Panc1 (cell line): ENCODE data around the gene MRPS12. TPM values are rescaled to one million over a fixed set of nuclear protein-coding genes. Genes with fewer than 3 reads are reported as not detected.

ENCODE experiments used
- ATAC-seq: fragments of 200-7000 bp; cut with Tn5 transposase; 2 replicates; pipeline ENCODE4 v1.9.1; 2020; ENCODE audit warnings: mild to moderate bottlenecking, moderate library complexity
- BruUV-seq: library from RNA; stranded (reverse); fragments of 400-500 nt; replicated peaks from 2 replicates; lab custom pipeline; 2021; lab: Mats Ljungman, UMichigan
- CTCF ChIA-PET: fragments of 300-600 bp; sonication (Branson Sonifier 250); formaldehyde crosslinking; loops from one replicate; lab custom pipeline; 2022; ENCODE audit warnings: antibody characterized with exemption; lab: Charles Lee
- POLR2A ChIA-PET: fragments of 300-600 bp; sonication (Branson Sonifier 250); formaldehyde crosslinking; loops from one replicate; lab custom pipeline; 2022; ENCODE audit warnings: antibody characterized with exemption; lab: Charles Lee
- DNase-seq: peaks from one replicate; pipeline ENCODE4 v3.0.0-alpha.2; 2010; ENCODE audit warnings: low read depth, low spot score
- H3K27ac ChIP-seq: 2 replicates; pipeline ENCODE4 v1.5.1; 2011; ENCODE audit warnings: mild to moderate bottlenecking, low read length, inconsistent platforms
- H3K27me3 ChIP-seq: fragments of 200-500 bp; sonication (Bioruptor generic); 2 replicates; pipeline ENCODE4 v1.6.0; 2014; ENCODE audit warnings: low read length, inconsistent platforms; ENCODE audit not compliant: control insufficient read depth, insufficient read depth
- H3K36me3 ChIP-seq: fragments of 200-500 bp; sonication (Bioruptor generic); 2 replicates; pipeline ENCODE4 v1.5.1; 2014; ENCODE audit warnings: inconsistent platforms, mild to moderate bottlenecking, low read length, moderate library complexity; ENCODE audit not compliant: control insufficient read depth, insufficient read depth
- H3K4me1 ChIP-seq: 2 replicates; pipeline ENCODE4 v1.5.1; 2011; ENCODE audit warnings: inconsistent platforms, mild to moderate bottlenecking, low read length, moderate library complexity; ENCODE audit not compliant: control insufficient read depth, insufficient read depth
- H3K4me3 ChIP-seq, 2 experiments: 2 replicates each; pipeline ENCODE4 v1.5.1; 2011 to 2012; ENCODE audit warnings: low read depth in 2 of 2, low read length in 2 of 2, mild to moderate bottlenecking in 2 of 2, inconsistent platforms in 1 of 2, moderate library complexity in 1 of 2
- H3K9me3 ChIP-seq: fragments of 200-500 bp; sonication (Bioruptor generic); 2 replicates; pipeline ENCODE4 v1.5.1; 2014; ENCODE audit warnings: low read depth, mild to moderate bottlenecking, inconsistent platforms, low read length, moderate library complexity; ENCODE audit not compliant: control insufficient read depth, insufficient read depth
- CTCF ChIP-seq: fragments of 450-650 bp; IDR thresholded peaks from 2 replicates; pipeline ENCODE4 v1.5.1; 2017; ENCODE audit warnings: mild to moderate bottlenecking
- POLR2AphosphoS5 ChIP-seq: IDR thresholded peaks from 2 replicates; pipeline ENCODE4 v1.6.1; 2012; ENCODE audit warnings: mild to moderate bottlenecking, low read depth, low read length, moderate library complexity
- SIN3A ChIP-seq: IDR thresholded peaks from 2 replicates; pipeline ENCODE4 v1.6.1; 2012; ENCODE audit warnings: low read depth, mild to moderate bottlenecking, low read length, moderate library complexity, borderline replicate concordance; ENCODE audit not compliant: insufficient read depth
- TCF7L2 ChIP-seq: IDR thresholded peaks from 2 replicates; pipeline ENCODE4 v1.6.1; 2011; ENCODE audit warnings: mild to moderate bottlenecking, low read depth, low read length, inconsistent platforms
- in situ Hi-C: cut with HindIII; loops from 2 replicates; pipeline ENCODE4 v1.10.0; 2016; ENCODE audit warnings: low sequenced_read_pairs, low pct_unique_long_range_greater_than_20kb
- intact Hi-C: fragments of 100-400 bp; cut with micrococcal nuclease; formaldehyde crosslinking; loops from one replicate; pipeline ENCODE4 v1.10.0; 2022; ENCODE audit not compliant: unreplicated experiment
- total RNA-seq: library from RNA; stranded (reverse); gene quantifications from one replicate; pipeline ENCODE4 v1.2.1, GENCODE V29; 2021; ENCODE audit not compliant: unreplicated experiment
- TF ChIP-seq, protein P1 (sequence below), 2 experiments: IDR thresholded peaks; 2 replicates each; pipeline ENCODE4 v1.6.1; 2011 to 2012; ENCODE audit warnings: low read depth in 2 of 2, control low read depth in 1 of 2, low read length in 1 of 2, mild to moderate bottlenecking in 1 of 2, moderate library complexity in 1 of 2; ENCODE audit not compliant: insufficient read depth in 1 of 2

MRPS12 gene
- total RNA-seq, 1 experiment from 2014 or later, result 511 TPM

DNA sequence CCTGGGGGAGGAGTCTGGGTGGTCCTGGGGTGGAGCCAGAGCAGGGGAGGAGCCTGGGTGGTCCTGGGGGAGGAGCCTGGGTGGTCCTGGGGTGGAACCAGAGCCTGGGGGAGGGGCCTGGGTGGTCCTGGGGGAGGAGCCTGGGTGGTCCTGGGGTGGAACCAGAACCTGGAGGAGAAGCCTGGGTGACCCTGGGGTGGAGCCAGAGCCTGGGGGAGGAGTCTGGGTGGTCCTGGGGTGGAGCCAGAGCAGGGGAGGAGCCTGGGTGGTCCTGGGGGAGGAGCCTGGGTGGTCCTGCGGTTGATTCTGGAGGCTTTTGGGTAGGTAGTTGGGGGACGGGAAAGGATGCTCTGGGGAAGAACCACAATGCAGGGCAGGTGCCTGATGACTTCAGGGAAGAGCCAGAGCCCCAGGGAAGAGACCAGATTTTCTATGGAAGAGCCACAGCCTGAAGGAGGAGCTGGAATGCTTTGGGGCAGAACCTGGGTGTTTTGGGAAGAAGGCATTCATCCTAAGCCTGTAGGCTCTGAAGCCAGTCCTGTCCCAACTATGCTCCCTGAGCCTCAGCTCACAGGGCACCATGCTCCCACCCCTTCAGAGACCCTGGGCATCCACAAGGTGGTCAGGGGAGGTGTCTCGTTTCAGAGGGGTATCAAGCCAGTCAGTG, 15.0 kb downstream of the MRPS12 start:
- intact Hi-C loops (loop anchor here (10.0 kb wide), 1 partner anchor 389 kb away; the partner anchor contains the start of gene GMFG), in situ Hi-C loops (no loop called here)
- ChIA-PET POLR2A (no interaction called here), CTCF (interaction anchor here (0.7 to 1.3 kb wide), 2 partner anchors 15 to 225 kb away, joined by 3 to 14 read pairs; partner anchors contain the start of genes MRPS12 and SARS2)
- peaks cover 13% of the 10 kb centered on the region for H3K36me3 ChIP-seq
- no peaks in the 10 kb centered on the region for H3K27me3 ChIP-seq
- ATAC-seq (peak; percentile 21), DNase-seq (no peak)
- no peak overlapping the region for H3K4me3 ChIP-seq
- no peak overlapping the region for H3K27ac ChIP-seq
- no peaks in the 10 kb centered on the region for H3K4me1 ChIP-seq
- no TSS peak for BruUV-seq
- no peaks in the 10 kb centered on the region for H3K9me3 ChIP-seq
- TF ChIP-seq CTCF, result no peak
- 0 out of 2 replicates have a peak, but pooled peaks have one; percentile 46 for TF ChIP-seq POLR2AphosphoS5

GRCh38 chr19:38946229-38947010, 15.7 kb downstream of the MRPS12 start:
- in situ Hi-C loops, result no loop called here
- intact Hi-C loops, result loop anchor here (10.0 kb wide), 1 partner anchor 388 kb away; the partner anchor contains the start of gene GMFG
- DNase-seq (no peak), ATAC-seq (peak; percentile 7)
- H3K4me3 ChIP-seq, result no peak overlapping the region
- no peak for TF ChIP-seq SIN3A
- TF ChIP-seq, protein P1, sequence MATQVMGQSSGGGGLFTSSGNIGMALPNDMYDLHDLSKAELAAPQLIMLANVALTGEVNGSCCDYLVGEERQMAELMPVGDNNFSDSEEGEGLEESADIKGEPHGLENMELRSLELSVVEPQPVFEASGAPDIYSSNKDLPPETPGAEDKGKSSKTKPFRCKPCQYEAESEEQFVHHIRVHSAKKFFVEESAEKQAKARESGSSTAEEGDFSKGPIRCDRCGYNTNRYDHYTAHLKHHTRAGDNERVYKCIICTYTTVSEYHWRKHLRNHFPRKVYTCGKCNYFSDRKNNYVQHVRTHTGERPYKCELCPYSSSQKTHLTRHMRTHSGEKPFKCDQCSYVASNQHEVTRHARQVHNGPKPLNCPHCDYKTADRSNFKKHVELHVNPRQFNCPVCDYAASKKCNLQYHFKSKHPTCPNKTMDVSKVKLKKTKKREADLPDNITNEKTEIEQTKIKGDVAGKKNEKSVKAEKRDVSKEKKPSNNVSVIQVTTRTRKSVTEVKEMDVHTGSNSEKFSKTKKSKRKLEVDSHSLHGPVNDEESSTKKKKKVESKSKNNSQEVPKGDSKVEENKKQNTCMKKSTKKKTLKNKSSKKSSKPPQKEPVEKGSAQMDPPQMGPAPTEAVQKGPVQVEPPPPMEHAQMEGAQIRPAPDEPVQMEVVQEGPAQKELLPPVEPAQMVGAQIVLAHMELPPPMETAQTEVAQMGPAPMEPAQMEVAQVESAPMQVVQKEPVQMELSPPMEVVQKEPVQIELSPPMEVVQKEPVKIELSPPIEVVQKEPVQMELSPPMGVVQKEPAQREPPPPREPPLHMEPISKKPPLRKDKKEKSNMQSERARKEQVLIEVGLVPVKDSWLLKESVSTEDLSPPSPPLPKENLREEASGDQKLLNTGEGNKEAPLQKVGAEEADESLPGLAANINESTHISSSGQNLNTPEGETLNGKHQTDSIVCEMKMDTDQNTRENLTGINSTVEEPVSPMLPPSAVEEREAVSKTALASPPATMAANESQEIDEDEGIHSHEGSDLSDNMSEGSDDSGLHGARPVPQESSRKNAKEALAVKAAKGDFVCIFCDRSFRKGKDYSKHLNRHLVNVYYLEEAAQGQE (IDR thresholded peaks at IDR 0.05; ENCODE audit: insufficient read depth in 1 of 2, low read depth in 2 of 2, low read length in 1 of 2), result peak in 1 of 2 experiments; percentile 90; a peak in 2 of 4 replicates
- no peak for TF ChIP-seq TCF7L2
- TF ChIP-seq CTCF, result no peak
- no peak; the same call in none of the 2 replicates for TF ChIP-seq POLR2AphosphoS5
- peaks cover 13% of the 10 kb centered on the region for H3K36me3 ChIP-seq
- CTCF ChIA-PET, result interaction anchor here (0.5 to 0.7 kb wide), 2 partner anchors 226 to 422 kb away, joined by 3 to 5 read pairs; no protein-coding TSS in a partner anchor
- H3K27ac ChIP-seq, result no peak overlapping the region
- POLR2A ChIA-PET, result interaction anchor here (0.6 kb wide), 1 partner anchor 16 kb away, joined by 7 read pairs; no protein-coding TSS in a partner anchor
- H3K4me1 ChIP-seq, result no peaks in the 10 kb centered on the region
- no peaks in the 10 kb centered on the region for H3K27me3 ChIP-seq
- no peaks in the 10 kb centered on the region for H3K9me3 ChIP-seq
- BruUV-seq, result no TSS peak
